Kidney epithelial cell (primary cell): ENCODE results near the gene LIAS. TPM values are rescaled to one million over a fixed set of nuclear protein-coding genes. Genes with fewer than 3 reads are reported as not detected.

Experiments
- DNase-seq: peaks from one replicate; pipeline ENCODE4 v3.0.0-alpha.2; 2010; ENCODE audit warnings: low read depth
- H3K27me3 ChIP-seq: 2 replicates; pipeline ENCODE4 v1.6.0; 2011; ENCODE audit warnings: low read length; ENCODE audit not compliant: control insufficient read depth, insufficient read depth
- H3K36me3 ChIP-seq: 2 replicates; pipeline ENCODE4 v1.5.1; 2011; ENCODE audit warnings: low read length; ENCODE audit not compliant: control insufficient read depth, insufficient read depth
- H3K4me3 ChIP-seq: 2 replicates; pipeline ENCODE4 v1.5.1; 2011; ENCODE audit warnings: low read depth, mild to moderate bottlenecking, control low read depth, low read length
- CTCF ChIP-seq: IDR thresholded peaks from 2 replicates; pipeline ENCODE4 v1.5.1; 2011; ENCODE audit warnings: mild to moderate bottlenecking, moderate library complexity, low read length, control low read depth, inconsistent platforms; ENCODE audit not compliant: insufficient read depth, poor library complexity, severe bottlenecking
- total RNA-seq: library from RNA; depleted of rRNA; stranded (reverse); fragments of >200 nt; gene quantifications from 2 replicates; pipeline ENCODE4 v1.2.3, GENCODE V29; 2015

Gene LIAS
- total RNA-seq, 1 donor from 2014 or later, result 15.4 TPM

GRCh38 chr4:39476187-39476895, 17.5 kb downstream of the LIAS start:
- H3K36me3 ChIP-seq, result no peaks in the 10 kb centered on the region
- no peak for DNase-seq
- H3K4me3 ChIP-seq, result no peak overlapping the region
- H3K27me3 ChIP-seq, result no peaks in the 10 kb centered on the region
- no peak for TF ChIP-seq CTCF

GRCh38 chr4:39480251-39480650, 21.4 kb downstream of the LIAS start:
- DNase-seq, result no peak
- Histone ChIP-seq H3K27me3 (no peaks in the 10 kb centered on the region), H3K36me3 (no peaks in the 10 kb centered on the region), H3K4me3 (no peak overlapping the region)
- TF ChIP-seq CTCF, result no peak

GRCh38 chr4:39480902-39481695, 22.2 kb downstream of the LIAS start:
- H3K4me3 ChIP-seq, result no peak overlapping the region
- no peak for DNase-seq
- H3K36me3 ChIP-seq, result no peaks in the 10 kb centered on the region
- no peaks in the 10 kb centered on the region for H3K27me3 ChIP-seq
- TF ChIP-seq CTCF, result no peak

GRCh38 chr4:39484582-39485272, 25.9 kb downstream of the LIAS start:
- H3K4me3 ChIP-seq, result no peak overlapping the region
- no peaks in the 10 kb centered on the region for H3K27me3 ChIP-seq
- DNase-seq, result no peak
- no peak for TF ChIP-seq CTCF
- H3K36me3 ChIP-seq, result no peaks in the 10 kb centered on the region

GRCh38 chr4:39486221-39486804, 27.5 kb downstream of the LIAS start:
- no peak overlapping the region for H3K4me3 ChIP-seq
- no peaks in the 10 kb centered on the region for H3K27me3 ChIP-seq
- H3K36me3 ChIP-seq, result no peaks in the 10 kb centered on the region
- no peak for TF ChIP-seq CTCF
- no peak for DNase-seq
